K562 (cell line): ENCODE data around the gene TCF12. TPM values are rescaled to one million over a fixed set of nuclear protein-coding genes. Genes with fewer than 3 reads are reported as not detected.

Experiments used
- CAMTA2 ChIP-seq: fragments of 250-450 bp; sonication (Bioruptor Pico); conservative IDR thresholded peaks from 2 replicates; pipeline ENCODE4 v1.5.1; 2022
- FUS ChIP-seq: fragments of 200-400 bp; formaldehyde crosslinking; optimal IDR thresholded peaks from 2 replicates; pipeline ENCODE3; 2017; ENCODE audit warnings: low read depth, low read length
- PHTF2 ChIP-seq: fragments of 250-450 bp; sonication (Bioruptor Pico); IDR thresholded peaks from 2 replicates; pipeline ENCODE4 v1.5.0; 2021; ENCODE audit warnings: mild to moderate bottlenecking
- PKNOX1 ChIP-seq: fragments of 450-650 bp; IDR thresholded peaks from 2 replicates; pipeline ENCODE4 v1.6.1; 2016
- RBM17 ChIP-seq: fragments of 200-400 bp; formaldehyde crosslinking; IDR thresholded peaks from 2 replicates; pipeline ENCODE4 v1.6.1; 2017; ENCODE audit warnings: low read depth, mild to moderate bottlenecking, low read length, borderline replicate concordance
- SMARCB1 ChIP-seq: IDR thresholded peaks from 2 replicates; pipeline ENCODE4 v1.6.1; 2011; ENCODE audit warnings: improper control_type of control experiment, low read depth; ENCODE audit not compliant: insufficient read length
- SMC3 ChIP-seq: conservative IDR thresholded peaks from 2 replicates; pipeline ENCODE4 v1.6.1; 2011; ENCODE audit warnings: low read depth, low read length, improper control_type of control experiment; ENCODE audit not compliant: insufficient read depth
- SREBF1 ChIP-seq: fragments of 150-350 bp; IDR thresholded peaks from 2 replicates; pipeline ENCODE4 v1.6.1; 2014; ENCODE audit warnings: antibody characterized with exemption, low read depth, low read length, borderline replicate concordance
- THAP7 ChIP-seq: fragments of 250-450 bp; sonication (Bioruptor Pico); IDR thresholded peaks from 2 replicates; pipeline ENCODE4 v1.5.0; 2021
- ZNF212 ChIP-seq: fragments of 450-650 bp; formaldehyde crosslinking; IDR thresholded peaks from 2 replicates; pipeline ENCODE4 v1.4.0; 2020; ENCODE audit warnings: mild to moderate bottlenecking
- ZNF507 ChIP-seq: conservative IDR thresholded peaks from 2 replicates; pipeline ENCODE4 v1.6.1; 2017; ENCODE audit warnings: missing genetic modification characterization, missing compliant biosample characterization
- ZNF512 ChIP-seq: IDR thresholded peaks from 2 replicates; pipeline ENCODE4 v1.6.1; 2016; ENCODE audit warnings: missing genetic modification characterization, missing compliant biosample characterization
- polyA plus RNA-seq, 8 experiments: library from polyadenylated mRNA; depleted of rRNA in 4 of 8; stranded (reverse) in 5 of 8; unstranded in 3 of 8; fragments of >200 nt; fragmentation: Nextera tagmentation in 2 of 8; fragmentation: Illumina TruSeq in 1 of 8; extraction: Ambion mirVana in 2 of 8; extraction: Trizol in 1 of 8; gene quantifications; 2 replicates each; pipeline versions ENCODE4 v1.2.1 to v1.2.3, GENCODE V29; 2011 to 2014; ENCODE audit warnings: inconsistent platforms in 1 of 8, missing spikeins in 1 of 8
- total RNA-seq, 7 experiments: library from RNA; depleted of rRNA in 6 of 7; stranded (reverse); fragments of >200 nt in 6 of 7; fragmentation: Illumina TruSeq in 2 of 7; extraction: Trizol in 2 of 7; gene quantifications; 2 replicates each; pipeline versions ENCODE4 v1.2.1 to v1.2.3, GENCODE V29; 2011 to 2021; ENCODE audit warnings: low replicate concordance in 1 of 7
- TF ChIP-seq, protein P1 (sequence below): fragments of 450-650 bp; IDR thresholded peaks from 2 replicates; pipeline ENCODE4 v1.6.1; 2017; ENCODE audit warnings: antibody characterized with exemption, mild to moderate bottlenecking
- TF ChIP-seq, protein P2 (sequence below): fragments of 250-450 bp; sonication (Bioruptor Pico); IDR thresholded peaks from 2 replicates; pipeline ENCODE4 v1.8.0; 2022; ENCODE audit warnings: inconsistent platforms, mild to moderate bottlenecking, moderate library complexity, borderline replicate concordance
- TF ChIP-seq, protein P3 (sequence below), 2 experiments: fragments of 450-650 bp; IDR thresholded peaks; 2 replicates each; pipeline ENCODE4 v1.6.1; 2016

The TCF12 gene
- total and polyA plus RNA-seq, 9 of the 15 experiments (the other 6 are each of a cell fraction or from before 2014, with no cell fraction given) = 10.5 to 132 (median 52.9) TPM

DNA sequence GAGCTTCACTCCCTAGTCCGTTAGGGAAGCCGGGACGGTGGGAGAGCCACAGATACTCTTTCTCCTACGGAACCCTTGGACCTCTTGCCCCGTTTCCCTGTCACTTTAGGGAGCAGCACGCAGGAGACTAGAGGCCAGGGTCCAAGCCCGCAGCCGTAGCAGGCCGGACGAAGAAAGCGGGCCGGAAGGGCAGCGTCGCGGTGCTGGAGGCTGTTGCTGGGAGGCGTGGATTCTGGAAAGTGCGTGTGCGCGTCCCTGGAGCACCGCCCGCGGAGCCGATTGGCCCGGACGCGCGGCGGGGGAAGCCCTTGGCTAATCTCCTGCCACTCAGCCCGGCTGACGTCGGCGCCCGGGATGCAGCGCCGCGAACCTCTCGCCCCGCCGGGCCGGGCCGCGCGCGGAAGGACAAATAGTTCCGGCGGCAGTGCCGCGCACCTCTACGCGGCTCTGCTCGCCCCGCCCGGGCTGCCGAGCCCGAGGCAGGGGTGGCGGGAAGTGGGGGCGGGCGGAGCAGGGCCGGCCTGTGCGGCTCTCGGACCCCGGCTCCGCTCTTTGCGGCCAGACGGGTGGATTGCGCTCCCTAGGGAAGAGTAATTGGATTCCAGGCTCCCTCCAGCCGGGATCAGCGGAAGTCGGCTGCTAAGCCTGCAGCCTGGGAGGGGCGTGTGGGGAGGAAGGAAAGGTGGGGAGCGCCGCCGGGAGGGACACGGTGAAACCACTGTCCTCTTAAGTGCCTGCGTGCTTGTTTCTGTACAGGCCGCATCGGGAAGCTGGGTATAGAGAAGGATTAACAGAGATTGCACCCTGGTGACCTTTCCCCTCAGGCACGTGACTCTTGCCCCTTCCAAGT, 31.3 kb upstream of the TCF12 start (continued):
- TF ChIP-seq, protein P1, sequence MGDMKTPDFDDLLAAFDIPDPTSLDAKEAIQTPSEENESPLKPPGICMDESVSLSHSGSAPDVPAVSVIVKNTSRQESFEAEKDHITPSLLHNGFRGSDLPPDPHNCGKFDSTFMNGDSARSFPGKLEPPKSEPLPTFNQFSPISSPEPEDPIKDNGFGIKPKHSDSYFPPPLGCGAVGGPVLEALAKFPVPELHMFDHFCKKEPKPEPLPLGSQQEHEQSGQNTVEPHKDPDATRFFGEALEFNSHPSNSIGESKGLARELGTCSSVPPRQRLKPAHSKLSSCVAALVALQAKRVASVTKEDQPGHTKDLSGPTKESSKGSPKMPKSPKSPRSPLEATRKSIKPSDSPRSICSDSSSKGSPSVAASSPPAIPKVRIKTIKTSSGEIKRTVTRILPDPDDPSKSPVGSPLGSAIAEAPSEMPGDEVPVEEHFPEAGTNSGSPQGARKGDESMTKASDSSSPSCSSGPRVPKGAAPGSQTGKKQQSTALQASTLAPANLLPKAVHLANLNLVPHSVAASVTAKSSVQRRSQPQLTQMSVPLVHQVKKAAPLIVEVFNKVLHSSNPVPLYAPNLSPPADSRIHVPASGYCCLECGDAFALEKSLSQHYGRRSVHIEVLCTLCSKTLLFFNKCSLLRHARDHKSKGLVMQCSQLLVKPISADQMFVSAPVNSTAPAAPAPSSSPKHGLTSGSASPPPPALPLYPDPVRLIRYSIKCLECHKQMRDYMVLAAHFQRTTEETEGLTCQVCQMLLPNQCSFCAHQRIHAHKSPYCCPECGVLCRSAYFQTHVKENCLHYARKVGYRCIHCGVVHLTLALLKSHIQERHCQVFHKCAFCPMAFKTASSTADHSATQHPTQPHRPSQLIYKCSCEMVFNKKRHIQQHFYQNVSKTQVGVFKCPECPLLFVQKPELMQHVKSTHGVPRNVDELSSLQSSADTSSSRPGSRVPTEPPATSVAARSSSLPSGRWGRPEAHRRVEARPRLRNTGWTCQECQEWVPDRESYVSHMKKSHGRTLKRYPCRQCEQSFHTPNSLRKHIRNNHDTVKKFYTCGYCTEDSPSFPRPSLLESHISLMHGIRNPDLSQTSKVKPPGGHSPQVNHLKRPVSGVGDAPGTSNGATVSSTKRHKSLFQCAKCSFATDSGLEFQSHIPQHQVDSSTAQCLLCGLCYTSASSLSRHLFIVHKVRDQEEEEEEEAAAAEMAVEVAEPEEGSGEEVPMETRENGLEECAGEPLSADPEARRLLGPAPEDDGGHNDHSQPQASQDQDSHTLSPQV = peak; percentile 70; the same call in 1 of the 2 replicates
- TF ChIP-seq CAMTA2 (CRISPR knock-in tag) = no peak
- no peak for TF ChIP-seq ZNF507 (tag)
- TF ChIP-seq SMC3 = 0 out of 2 replicates have a peak, but pooled peaks have one; percentile 9
- no peak for TF ChIP-seq RBM17
- no peak for TF ChIP-seq PHTF2 (CRISPR knock-in tag)
- TF ChIP-seq, protein P2, sequence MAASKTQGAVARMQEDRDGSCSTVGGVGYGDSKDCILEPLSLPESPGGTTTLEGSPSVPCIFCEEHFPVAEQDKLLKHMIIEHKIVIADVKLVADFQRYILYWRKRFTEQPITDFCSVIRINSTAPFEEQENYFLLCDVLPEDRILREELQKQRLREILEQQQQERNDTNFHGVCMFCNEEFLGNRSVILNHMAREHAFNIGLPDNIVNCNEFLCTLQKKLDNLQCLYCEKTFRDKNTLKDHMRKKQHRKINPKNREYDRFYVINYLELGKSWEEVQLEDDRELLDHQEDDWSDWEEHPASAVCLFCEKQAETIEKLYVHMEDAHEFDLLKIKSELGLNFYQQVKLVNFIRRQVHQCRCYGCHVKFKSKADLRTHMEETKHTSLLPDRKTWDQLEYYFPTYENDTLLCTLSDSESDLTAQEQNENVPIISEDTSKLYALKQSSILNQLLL = no peak
- TF ChIP-seq FUS = no peak
- no peak for TF ChIP-seq THAP7 (CRISPR knock-in tag)
- peak; percentile 97 for TF ChIP-seq PKNOX1
- no peak for TF ChIP-seq ZNF212
- no peak for TF ChIP-seq SMARCB1
- TF ChIP-seq ZNF512 (tag) = no peak
- no peak for TF ChIP-seq SREBF1
- TF ChIP-seq, protein P3, sequence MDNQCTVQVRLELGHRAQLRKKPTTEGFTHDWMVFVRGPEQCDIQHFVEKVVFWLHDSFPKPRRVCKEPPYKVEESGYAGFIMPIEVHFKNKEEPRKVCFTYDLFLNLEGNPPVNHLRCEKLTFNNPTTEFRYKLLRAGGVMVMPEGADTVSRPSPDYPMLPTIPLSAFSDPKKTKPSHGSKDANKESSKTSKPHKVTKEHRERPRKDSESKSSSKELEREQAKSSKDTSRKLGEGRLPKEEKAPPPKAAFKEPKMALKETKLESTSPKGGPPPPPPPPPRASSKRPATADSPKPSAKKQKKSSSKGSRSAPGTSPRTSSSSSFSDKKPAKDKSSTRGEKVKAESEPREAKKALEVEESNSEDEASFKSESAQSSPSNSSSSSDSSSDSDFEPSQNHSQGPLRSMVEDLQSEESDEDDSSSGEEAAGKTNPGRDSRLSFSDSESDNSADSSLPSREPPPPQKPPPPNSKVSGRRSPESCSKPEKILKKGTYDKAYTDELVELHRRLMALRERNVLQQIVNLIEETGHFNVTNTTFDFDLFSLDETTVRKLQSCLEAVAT (IDR thresholded peaks at IDR 0.05) = peak in 1 of 2 experiments; percentile 78; a peak in 1 of 4 replicates
